Embryonic facial prominence (tissue), 1 donor: ENCODE measurements around the gene IL6ST.

Source experiments
- DNase-seq: peaks from one replicate; pipeline ENCODE4 v3.0.0-alpha.2; 2016; ENCODE audit errors: extremely low spot score

IL6ST gene

DNA sequence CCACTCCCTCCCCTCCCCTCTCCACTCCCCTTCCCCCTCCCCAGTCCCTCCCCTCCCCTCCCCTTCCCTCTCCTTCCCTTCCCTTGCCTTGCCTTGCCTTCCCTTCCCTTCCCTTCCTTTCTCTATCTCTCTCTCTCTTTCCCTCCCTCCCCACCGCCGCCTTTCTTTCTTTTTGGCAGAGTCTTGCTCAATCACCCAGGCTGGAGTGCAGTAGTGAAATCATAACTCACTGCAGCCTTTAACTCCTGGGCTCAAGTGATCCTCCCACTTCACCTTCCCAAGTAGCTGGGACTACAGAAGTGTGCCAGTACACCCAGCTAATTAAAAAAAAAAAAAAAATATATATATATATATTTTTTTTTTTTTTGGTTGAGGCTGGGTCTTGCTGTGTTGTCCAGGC is 98.1 kb downstream of the IL6ST start:
- DNase-seq = no peak

DNA sequence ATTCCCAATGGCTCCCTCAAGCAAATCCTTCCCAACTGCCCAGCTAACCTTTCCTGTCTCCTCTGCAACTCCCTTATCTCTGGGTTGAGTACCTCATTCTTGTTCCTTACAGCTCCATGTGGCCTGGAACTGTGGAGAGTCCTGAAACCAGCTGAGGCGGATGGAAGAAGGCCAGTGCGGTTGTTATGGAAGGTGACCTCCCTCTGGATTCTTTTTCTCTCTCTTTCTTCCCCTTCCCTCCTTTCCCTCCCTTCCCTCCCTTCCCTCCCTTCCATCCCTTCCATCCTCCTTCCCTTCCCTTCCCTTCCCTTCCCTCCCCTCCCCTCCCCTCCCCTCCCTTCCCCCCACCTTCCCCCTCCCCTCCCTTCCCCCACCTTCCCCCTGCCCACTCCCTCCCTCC is 98.5 kb downstream of the IL6ST start:
- DNase-seq = no peak

DNA sequence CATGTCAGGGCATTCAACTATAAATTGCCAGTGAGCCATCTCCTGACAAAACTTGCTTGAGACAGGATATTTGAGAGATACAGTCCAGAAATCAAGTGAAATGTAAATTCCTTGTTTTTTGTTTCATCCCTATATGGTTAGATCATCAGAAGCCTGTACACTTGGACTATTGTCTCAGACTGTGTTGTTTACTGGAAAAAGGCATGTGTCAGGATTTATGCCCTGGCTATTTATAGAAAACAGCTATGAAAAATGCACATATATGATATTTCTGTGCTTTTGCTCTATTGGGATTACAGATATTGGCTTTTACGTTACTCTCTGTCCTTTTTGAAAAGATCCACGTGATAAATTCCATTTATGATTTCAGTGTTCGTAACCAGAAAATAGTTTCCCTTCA is 99.4 kb downstream of the IL6ST start:
- DNase-seq = no peak

DNA sequence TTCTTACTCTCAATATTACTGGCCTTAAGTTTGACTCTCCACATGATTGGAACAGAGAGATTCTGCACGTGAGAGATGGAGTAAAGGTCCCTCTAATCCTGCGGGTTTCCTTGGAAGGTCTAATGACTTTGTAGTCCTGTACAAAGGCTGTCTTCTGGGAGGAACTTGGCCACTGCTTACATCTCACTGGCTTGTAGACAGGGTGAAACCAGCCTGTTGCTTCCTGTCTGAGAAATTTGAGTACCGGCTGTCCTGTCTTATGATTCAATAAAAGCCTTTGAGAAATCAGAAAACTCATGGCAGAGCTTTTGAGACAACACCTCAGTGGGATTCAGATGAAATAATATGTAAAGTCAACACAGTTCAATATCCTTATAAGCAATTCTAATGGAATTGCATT is 100.6 kb downstream of the IL6ST start:
- DNase-seq = no peak

DNA sequence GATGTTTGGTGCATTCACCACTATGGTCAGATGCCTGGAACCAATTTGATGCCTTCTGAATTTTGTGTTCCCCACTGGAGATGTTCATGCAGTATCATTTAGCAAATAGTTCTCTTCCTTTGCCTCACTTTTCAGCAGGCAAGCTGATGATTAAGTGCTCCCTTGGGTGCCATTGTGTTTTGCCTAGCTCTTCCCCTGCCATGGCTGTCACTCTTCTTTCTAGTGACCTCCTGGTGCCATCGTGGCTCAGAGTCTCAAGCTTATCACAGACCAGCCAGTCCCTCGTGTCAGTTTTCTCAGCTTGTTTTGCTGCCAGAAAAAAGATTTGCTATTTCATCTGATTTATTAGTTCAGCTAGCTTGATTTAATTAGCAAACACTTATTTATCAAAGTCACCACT is 102.3 kb downstream of the IL6ST start:
- no peak for DNase-seq

DNA sequence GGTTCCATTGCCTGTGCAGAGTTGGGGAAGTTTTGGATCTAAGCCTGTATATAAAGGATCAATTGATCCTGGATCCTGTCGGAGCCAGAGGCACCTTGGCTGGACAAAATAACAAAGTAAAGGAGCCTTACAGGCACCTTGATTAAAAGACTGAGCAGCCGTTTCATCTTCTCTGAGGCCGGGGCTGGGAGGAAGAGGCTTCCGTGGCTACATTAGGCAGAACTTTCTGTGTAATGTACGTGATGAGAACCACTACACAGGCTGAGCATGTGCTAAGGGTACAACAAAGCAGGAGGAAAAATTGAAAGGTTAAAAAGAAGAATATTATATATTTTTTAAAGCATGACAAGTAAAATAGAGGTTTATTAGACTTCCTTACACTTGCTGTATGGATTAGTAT is 106.6 kb downstream of the IL6ST start:
- no peak for DNase-seq

DNA sequence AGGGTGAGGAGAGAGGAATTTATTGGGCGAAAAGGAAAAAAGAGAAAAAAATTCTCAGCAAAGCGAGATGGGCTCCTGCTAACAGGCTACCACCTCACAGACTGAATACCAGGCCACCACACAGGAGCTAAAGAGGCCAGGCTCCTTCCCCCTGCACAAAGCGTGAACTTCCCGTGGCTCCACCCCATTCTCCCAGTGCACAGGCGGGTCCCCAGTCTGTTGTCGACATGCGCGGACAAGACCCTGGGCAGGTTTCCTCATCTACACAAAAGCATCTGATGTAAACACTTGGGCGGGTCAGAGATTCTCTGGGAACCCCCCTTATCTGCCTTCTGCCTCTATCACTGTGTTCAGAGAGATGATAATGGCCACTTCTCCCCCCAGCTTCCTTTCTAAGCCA is 109.4 kb downstream of the IL6ST start:
- DNase-seq = no peak
